Measurements from ENCODE around the gene TENM3.

DNA sequence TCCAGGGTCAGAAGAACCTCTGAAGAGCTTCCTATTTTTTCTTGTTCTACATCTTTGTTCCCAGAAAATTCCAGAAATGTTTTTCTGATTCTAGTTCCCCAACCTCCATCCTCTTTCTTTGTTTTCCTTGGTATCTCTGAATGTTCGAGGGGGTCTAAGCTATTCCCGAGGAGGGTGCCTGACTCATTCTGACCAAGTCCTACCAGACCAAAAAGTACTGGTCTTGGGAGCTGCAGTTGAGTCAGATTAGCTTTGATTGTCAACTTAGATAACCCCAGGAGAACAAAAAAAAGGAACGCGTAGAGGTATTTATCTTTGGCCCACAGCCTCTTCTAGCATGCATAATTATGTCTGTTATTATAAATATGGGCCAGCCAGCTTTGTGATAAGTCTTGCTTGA is 12.1 kb upstream of the TENM3 start:
- no peak for TF ChIP-seq EZH2 (IDR thresholded peaks at IDR 0.05)
- no peak for TF ChIP-seq POLR2AphosphoS5 (IDR thresholded peaks at IDR 0.05; ENCODE audit: borderline replicate concordance, low read depth, low read length)
- no peak for TF ChIP-seq FOXP2 (optimal IDR thresholded peaks at IDR 0.05; ENCODE audit: control extremely low read depth, extremely low read length, insufficient read depth)
